ENCODE measurements around the gene PRKCB. TPM values are rescaled to one million over a fixed set of nuclear protein-coding genes. Genes with fewer than 3 reads are reported as not detected.

Gene PRKCB
- total RNA-seq, 1 experiment from 2014 or later = 0.89 TPM

DNA sequence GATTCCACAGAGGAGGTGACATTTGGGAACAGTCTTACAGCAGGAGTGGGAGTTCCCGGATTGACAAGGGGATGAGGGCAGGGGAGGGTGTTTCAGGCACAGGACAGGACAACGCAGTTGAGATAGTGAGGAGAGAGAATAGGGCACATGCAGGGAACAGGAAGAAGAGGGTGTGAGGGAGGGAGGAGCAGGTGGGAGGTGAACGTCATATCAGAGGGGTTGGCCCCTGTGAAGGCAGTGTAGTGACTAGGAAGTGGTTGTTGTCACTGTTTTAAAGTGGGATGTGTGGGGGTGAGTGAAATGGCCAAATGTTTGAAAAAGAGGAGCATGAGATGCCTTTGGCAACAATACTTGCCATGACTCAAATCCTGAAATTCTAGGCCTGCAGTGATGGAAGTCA, 12.2 kb downstream of the PRKCB start:
- TF ChIP-seq, protein P1, sequence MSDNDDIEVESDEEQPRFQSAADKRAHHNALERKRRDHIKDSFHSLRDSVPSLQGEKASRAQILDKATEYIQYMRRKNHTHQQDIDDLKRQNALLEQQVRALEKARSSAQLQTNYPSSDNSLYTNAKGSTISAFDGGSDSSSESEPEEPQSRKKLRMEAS (IDR thresholded peaks at IDR 0.05) = no peak
- TF ChIP-seq EGR1 (IDR thresholded peaks at IDR 0.05; ENCODE audit: low read depth) (no peak), YY1 (IDR thresholded peaks at IDR 0.05; ENCODE audit: extremely low read depth, insufficient replicate concordance, low read depth, low read length) (no peak), CEBPB (IDR thresholded peaks at IDR 0.05; ENCODE audit: low read depth) (no peak), TCF7L2 (IDR thresholded peaks at IDR 0.05; ENCODE audit: borderline replicate concordance, extremely low read depth, insufficient read depth, insufficient read length) (no peak), ZNF274 (IDR thresholded peaks at IDR 0.05; ENCODE audit: low read depth, low read length) (no peak), ELF1 (IDR thresholded peaks at IDR 0.05; ENCODE audit: borderline replicate concordance, low read depth) (no peak), EZH2phosphoT487 (IDR thresholded peaks at IDR 0.05; ENCODE audit: borderline replicate concordance) (no peak), SIN3A (IDR thresholded peaks at IDR 0.05; ENCODE audit: low read depth) (no peak), FOSL1 (IDR thresholded peaks at IDR 0.05; ENCODE audit: low read depth) (no peak), SRF (IDR thresholded peaks at IDR 0.05; ENCODE audit: low read depth) (no peak), POLR2AphosphoS5 (IDR thresholded peaks at IDR 0.05; ENCODE audit: low read depth, low read length) (no peak)
- H3K9me2 ChIP-seq (ENCODE audit: insufficient read depth) = no peaks in the 10 kb centered on the region
- H3K36me3 ChIP-seq (ENCODE audit: control insufficient read depth in 1 of 2, insufficient read depth in 2 of 2, low read length in 2 of 2) = no peaks in the 10 kb centered on the region
- ChIA-PET RAD21 (ENCODE audit: low non-redundant PET in 1 of 2, low total read pairs in 2 of 2, uncharacterized antibody in 2 of 2, unreplicated experiment in 2 of 2) (no interaction called here), POLR2A (no interaction called here), CTCF (no interaction called here)
- H3K4me2 ChIP-seq (ENCODE audit: low read length) = no peak overlapping the region
- H3K9ac ChIP-seq (ENCODE audit: low read length) = no peak overlapping the region
- intact Hi-C loops (cut with micrococcal nuclease) = no loop called here
- no peaks in the 10 kb centered on the region for H4K20me1 ChIP-seq (ENCODE audit: insufficient read depth)
- no peaks in the 10 kb centered on the region for H3K79me2 ChIP-seq (ENCODE audit: insufficient read depth, low read length)
- no peak overlapping the region for H2AFZ ChIP-seq (ENCODE audit: low read depth, low read length, poor library complexity, severe bottlenecking)
- peaks cover 34% of the 10 kb centered on the region for H3K27me3 ChIP-seq (ENCODE audit: insufficient read depth, low read length)
- no peaks in the 10 kb centered on the region for H3K4me1 ChIP-seq (ENCODE audit: control insufficient read depth in 1 of 2, insufficient read depth in 2 of 2, low read length in 2 of 2)
- DNase-seq (ENCODE audit: low read depth, low spot score) (no peak), ATAC-seq (no peak)
- no peak overlapping the region for H3K4me3 ChIP-seq (replicated peaks in 1 of 2; ENCODE audit: low read depth in 1 of 2, low read length in 2 of 2)
- H3K27ac ChIP-seq (ENCODE audit: low read depth, low read length) = no peak overlapping the region
- peaks cover 0 to 6% of the 10 kb centered on the region in 2 experiments; a peak in 1 of 4 replicates for H3K9me3 ChIP-seq (ENCODE audit: control insufficient read depth in 1 of 2, insufficient read depth in 1 of 2, low read depth in 1 of 2, low read length in 2 of 2)
- no TSS peak for BruUV-seq (replicated peaks)

DNA sequence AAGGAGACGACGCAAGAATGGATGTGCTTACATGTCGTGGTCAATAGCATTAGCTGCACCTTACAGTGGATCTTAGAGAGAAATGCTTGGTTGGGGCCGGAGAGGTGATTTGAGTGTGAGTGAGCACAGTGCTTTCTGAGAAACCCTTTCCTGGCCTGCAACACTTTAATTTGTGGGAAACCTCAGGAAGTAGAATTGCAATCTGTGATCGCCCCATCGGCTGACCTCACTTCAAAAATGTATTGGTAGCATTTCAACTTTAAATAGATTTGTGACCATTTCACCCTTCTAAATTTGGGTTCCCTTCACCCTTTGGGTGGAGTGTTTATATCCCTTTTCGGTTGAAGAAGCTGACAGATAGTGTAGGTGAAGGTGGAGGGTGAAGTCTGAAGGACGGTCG, 13.2 kb downstream of the PRKCB start:
- H4K20me1 ChIP-seq (ENCODE audit: insufficient read depth) = no peaks in the 10 kb centered on the region
- H2AFZ ChIP-seq (ENCODE audit: low read depth, low read length, poor library complexity, severe bottlenecking) = no peak overlapping the region
- no peaks in the 10 kb centered on the region for H3K4me1 ChIP-seq (ENCODE audit: control insufficient read depth in 1 of 2, insufficient read depth in 2 of 2, low read length in 2 of 2)
- ChIA-PET CTCF (no interaction called here), POLR2A (no interaction called here), RAD21 (ENCODE audit: low non-redundant PET in 1 of 2, low total read pairs in 2 of 2, uncharacterized antibody in 2 of 2, unreplicated experiment in 2 of 2) (no interaction called here)
- no TSS peak for BruUV-seq (replicated peaks)
- H3K9me3 ChIP-seq (ENCODE audit: control insufficient read depth in 1 of 2, insufficient read depth in 1 of 2, low read depth in 1 of 2, low read length in 2 of 2) = peaks cover 0 to 6% of the 10 kb centered on the region in 2 experiments; a peak in 1 of 4 replicates
- H3K4me3 ChIP-seq (replicated peaks in 1 of 2; ENCODE audit: low read depth in 1 of 2, low read length in 2 of 2) = no peak overlapping the region
- DNase-seq (ENCODE audit: low read depth, low spot score) (no peak), ATAC-seq (no peak)
- H3K9me2 ChIP-seq (ENCODE audit: insufficient read depth) = no peaks in the 10 kb centered on the region
- no peaks in the 10 kb centered on the region for H3K36me3 ChIP-seq (ENCODE audit: control insufficient read depth in 1 of 2, insufficient read depth in 2 of 2, low read length in 2 of 2)
- H3K4me2 ChIP-seq (ENCODE audit: low read length) = no peak overlapping the region
- H3K79me2 ChIP-seq (ENCODE audit: insufficient read depth, low read length) = no peaks in the 10 kb centered on the region
- H3K27me3 ChIP-seq (ENCODE audit: insufficient read depth, low read length) = peaks cover 35% of the 10 kb centered on the region
- intact Hi-C loops (cut with micrococcal nuclease) = no loop called here
- H3K27ac ChIP-seq (ENCODE audit: low read depth, low read length) = no peak overlapping the region
- H3K9ac ChIP-seq (ENCODE audit: low read length) = no peak overlapping the region
- TF ChIP-seq, protein P2, sequence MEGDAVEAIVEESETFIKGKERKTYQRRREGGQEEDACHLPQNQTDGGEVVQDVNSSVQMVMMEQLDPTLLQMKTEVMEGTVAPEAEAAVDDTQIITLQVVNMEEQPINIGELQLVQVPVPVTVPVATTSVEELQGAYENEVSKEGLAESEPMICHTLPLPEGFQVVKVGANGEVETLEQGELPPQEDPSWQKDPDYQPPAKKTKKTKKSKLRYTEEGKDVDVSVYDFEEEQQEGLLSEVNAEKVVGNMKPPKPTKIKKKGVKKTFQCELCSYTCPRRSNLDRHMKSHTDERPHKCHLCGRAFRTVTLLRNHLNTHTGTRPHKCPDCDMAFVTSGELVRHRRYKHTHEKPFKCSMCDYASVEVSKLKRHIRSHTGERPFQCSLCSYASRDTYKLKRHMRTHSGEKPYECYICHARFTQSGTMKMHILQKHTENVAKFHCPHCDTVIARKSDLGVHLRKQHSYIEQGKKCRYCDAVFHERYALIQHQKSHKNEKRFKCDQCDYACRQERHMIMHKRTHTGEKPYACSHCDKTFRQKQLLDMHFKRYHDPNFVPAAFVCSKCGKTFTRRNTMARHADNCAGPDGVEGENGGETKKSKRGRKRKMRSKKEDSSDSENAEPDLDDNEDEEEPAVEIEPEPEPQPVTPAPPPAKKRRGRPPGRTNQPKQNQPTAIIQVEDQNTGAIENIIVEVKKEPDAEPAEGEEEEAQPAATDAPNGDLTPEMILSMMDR (IDR thresholded peaks at IDR 0.05 in 2 of 3, conservative IDR thresholded peaks at IDR 0.05 in 1 of 3; ENCODE audit: borderline replicate concordance in 1 of 3, insufficient read depth in 1 of 3, low read depth in 2 of 3, low read length in 2 of 3) = no peak
- TF ChIP-seq ZNF274 (IDR thresholded peaks at IDR 0.05; ENCODE audit: low read depth, low read length) (no peak), FOSL1 (IDR thresholded peaks at IDR 0.05; ENCODE audit: low read depth) (no peak), EZH2phosphoT487 (IDR thresholded peaks at IDR 0.05; ENCODE audit: borderline replicate concordance) (no peak), POLR2A (IDR thresholded peaks at IDR 0.05; ENCODE audit: borderline replicate concordance, extremely low read depth, insufficient read depth, insufficient read length) (no peak), SP1 (IDR thresholded peaks at IDR 0.05; ENCODE audit: low read depth) (no peak), ZFX (IDR thresholded peaks at IDR 0.05) (no peak), CEBPB (IDR thresholded peaks at IDR 0.05; ENCODE audit: low read depth) (no peak)
- TF ChIP-seq, protein P3, sequence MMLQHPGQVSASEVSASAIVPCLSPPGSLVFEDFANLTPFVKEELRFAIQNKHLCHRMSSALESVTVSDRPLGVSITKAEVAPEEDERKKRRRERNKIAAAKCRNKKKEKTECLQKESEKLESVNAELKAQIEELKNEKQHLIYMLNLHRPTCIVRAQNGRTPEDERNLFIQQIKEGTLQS (IDR thresholded peaks at IDR 0.05) = no peak

Measured in HCT116 (cell line).